C4-2B (cell line): Measurements from ENCODE around the gene RACK1.

Experiments used
- H3K27ac ChIP-seq: fragments of 450-650 bp; 2 replicates; pipeline ENCODE4 v1.5.1; 2017
- ZFX ChIP-seq: fragments of 450-650 bp; IDR thresholded peaks from 2 replicates; pipeline ENCODE4 v1.6.1; 2017
- TF ChIP-seq, protein P1 (sequence below): fragments of 450-650 bp; conservative IDR thresholded peaks from 2 replicates; pipeline ENCODE4 v1.5.1; 2017; ENCODE audit warnings: mild to moderate bottlenecking

Gene RACK1

DNA sequence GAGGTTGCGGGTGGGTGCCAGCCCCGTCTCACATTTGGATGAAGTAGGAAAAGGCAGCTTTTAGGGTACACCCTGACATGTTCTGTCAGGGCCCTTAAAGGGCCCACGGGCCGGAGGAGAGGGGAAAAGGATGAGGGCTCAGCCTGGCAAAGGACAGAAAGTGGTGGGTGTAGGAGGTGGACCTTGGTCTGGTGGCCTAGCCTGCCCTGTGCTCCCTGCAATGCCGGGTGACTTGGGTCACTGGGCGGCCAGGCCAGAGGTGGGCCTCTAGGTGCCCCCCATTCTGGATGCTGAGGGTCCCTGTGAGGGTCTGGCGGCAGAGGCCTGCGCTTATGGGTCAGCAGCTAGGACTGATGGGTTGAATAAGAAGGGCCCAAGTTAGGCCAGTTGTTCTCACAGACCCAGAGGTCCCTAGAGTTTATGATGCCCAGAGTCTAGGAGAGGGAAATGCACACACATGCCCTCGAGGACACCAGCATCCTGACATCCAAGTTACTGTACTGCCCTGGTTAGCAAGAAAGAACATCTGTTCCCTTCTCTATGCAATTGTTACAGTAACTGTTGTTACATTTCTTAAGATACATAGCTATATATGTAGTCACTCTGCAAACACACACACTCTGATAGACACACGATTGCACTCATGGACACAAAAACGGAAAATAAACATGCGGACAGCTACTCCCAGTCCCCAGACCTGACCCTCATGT is 51.2 kb downstream of the RACK1 start:
- peak overlapping the region; percentile 79 for H3K27ac ChIP-seq
- peak; percentile 25; the same call in 1 of the 2 replicates for TF ChIP-seq ZFX
- TF ChIP-seq, protein P1, sequence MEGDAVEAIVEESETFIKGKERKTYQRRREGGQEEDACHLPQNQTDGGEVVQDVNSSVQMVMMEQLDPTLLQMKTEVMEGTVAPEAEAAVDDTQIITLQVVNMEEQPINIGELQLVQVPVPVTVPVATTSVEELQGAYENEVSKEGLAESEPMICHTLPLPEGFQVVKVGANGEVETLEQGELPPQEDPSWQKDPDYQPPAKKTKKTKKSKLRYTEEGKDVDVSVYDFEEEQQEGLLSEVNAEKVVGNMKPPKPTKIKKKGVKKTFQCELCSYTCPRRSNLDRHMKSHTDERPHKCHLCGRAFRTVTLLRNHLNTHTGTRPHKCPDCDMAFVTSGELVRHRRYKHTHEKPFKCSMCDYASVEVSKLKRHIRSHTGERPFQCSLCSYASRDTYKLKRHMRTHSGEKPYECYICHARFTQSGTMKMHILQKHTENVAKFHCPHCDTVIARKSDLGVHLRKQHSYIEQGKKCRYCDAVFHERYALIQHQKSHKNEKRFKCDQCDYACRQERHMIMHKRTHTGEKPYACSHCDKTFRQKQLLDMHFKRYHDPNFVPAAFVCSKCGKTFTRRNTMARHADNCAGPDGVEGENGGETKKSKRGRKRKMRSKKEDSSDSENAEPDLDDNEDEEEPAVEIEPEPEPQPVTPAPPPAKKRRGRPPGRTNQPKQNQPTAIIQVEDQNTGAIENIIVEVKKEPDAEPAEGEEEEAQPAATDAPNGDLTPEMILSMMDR = no peak

DNA sequence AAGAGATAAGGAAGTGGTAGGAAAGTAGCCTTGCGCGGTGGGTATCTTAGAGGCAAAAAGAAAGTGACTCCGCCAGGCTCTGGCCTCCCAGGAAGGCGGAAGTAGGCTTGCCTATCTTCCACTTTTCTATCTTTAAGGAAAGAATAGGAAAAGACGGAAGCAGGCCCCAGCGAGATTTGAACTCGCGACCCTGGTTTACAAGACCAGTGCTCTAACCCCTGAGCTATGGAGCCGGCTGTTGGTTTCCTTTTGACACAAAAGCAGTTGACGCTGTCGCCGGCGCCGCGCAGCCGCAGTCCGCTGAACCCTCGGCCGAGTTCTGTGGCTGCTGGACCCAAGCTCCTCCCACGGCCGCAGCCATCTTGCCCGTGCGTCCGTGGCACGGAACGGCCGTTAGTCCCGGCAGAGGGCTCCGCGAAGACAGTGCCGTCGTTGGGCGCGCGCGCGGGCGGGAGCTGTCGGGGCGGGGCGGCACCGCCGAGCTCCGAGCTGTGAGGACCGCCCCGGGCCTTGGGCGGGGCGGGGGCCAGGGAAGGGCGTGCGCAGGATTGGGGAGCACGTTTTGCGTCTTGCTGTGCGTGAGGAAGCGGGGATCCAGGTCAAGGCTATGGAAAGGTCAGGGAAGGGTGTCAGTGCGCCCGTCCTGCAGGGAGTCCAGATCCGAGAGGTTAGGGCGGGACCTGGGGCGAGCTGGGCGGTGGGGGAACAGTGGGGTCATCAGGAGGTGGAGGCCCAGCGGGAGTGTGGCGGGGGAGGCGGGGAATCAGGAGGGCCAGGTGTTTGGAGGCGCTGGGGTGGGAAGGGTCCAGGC is 52.0 kb downstream of the RACK1 start:
- TF ChIP-seq, protein P1 = no peak
- no peak for TF ChIP-seq ZFX
- peak overlapping the region; percentile 79 for H3K27ac ChIP-seq

DNA sequence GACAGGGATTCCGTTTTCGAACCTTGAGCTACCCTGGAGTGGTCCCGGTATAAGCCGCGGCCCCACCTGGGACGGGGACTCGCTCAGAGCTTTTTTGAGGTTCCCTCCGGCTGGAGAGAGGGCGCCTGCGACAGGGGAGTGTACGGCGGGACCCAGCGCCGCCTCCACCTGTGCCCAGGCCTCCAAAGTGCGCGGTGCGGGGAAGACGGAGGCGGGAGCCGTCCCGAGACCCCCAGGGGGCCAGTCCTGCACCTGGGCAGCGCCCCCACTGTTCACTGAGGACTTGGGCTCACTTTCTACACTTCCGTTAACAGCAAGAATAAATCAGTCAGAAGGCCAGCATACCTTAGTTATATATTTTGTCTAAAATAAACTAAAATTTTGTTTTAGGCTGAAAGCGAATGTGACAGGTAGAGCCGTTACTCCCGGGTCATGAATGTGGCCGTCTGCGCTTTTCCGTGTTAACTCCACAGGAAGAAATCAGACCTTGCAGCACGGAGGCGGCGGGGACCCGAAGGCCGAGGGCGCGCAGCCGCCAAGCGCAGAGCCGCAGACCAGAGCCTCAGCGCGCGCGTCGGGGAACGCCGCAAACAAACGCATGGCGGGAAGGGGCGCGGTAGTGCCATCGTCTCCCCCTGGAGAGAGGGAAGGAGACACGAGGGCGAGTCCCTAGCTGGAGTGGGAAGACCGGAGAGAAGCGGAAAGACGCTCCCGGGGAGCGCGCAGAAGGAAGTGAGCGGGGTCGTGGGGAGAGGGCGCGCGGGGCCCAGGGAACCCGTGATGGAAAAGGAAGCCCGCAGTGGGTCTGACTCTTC is 52.8 kb downstream of the RACK1 start:
- TF ChIP-seq ZFX = no peak
- TF ChIP-seq, protein P1 = no peak; the same call in 1 of the 2 replicates
- H3K27ac ChIP-seq = peak overlapping the region; percentile 79

DNA sequence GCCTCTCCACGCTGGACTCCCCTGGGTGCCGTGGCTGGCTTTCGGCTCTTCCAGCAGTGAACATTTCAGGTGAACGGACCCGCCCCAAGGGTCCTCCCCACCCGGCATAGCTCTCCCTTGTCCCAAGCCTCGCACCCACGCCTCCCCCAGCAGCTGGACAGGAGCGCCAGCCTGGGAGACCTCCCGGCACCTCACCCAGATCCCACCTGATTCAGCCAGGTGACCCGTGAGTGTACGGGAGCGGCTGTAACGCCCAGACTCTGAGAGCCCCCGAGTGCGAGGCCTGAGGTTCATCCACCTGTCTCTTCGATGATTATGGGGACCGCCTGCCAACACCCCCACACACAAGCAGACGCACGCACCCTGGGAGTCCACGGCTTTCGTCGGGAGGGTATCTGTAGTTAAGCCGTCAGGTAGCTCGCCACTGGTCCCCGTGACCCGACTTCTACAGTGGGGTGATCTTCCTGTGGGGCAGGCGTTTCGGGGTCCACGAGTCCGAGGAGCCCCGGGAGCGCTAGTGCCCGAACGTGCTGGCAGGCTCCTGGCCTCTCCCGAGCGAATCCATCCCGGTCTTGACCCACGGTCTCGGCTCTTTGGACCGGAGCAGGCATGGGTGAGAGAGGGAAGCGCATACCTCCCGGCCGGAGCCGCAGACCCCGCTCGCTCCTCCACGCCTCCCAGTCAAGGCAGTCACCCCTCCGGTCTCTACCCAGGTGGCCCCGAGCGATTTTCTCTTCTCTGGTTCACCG is 53.6 kb downstream of the RACK1 start:
- H3K27ac ChIP-seq = peak overlapping the region; percentile 79; the same call in 1 of the 2 replicates
- no peak for TF ChIP-seq ZFX
- TF ChIP-seq, protein P1 = no peak

DNA sequence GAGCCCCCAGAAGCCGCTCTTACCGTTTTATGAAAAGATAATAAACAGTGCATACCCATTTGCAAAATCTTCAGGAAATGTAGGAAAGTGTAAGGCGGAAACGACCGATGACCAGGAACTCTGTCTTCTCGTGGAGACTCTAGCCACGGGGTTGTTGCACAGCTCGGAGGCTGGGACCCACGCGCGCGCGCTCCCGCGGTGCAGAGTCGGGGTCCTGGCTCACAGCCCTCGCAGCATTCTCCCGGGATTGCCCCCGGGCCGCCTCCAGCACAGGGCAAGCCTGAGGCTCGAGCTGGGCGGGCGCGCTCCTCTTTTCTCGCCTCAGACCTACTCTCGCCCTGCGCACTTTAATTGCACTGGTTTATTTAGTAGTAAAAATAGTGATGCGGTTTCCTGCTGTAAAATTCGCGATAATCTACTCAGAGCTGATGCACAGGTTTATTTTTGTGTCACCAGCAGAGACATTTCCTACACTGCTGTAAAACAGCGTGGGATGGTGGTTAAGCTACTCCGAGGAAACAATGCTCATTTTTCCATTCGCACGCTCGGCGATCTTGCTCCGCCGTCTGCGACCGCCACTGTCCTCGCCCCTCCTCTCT is 54.2 kb downstream of the RACK1 start:
- TF ChIP-seq, protein P1 = no peak
- no peak for TF ChIP-seq ZFX
- H3K27ac ChIP-seq = peak overlapping the region; percentile 60

DNA sequence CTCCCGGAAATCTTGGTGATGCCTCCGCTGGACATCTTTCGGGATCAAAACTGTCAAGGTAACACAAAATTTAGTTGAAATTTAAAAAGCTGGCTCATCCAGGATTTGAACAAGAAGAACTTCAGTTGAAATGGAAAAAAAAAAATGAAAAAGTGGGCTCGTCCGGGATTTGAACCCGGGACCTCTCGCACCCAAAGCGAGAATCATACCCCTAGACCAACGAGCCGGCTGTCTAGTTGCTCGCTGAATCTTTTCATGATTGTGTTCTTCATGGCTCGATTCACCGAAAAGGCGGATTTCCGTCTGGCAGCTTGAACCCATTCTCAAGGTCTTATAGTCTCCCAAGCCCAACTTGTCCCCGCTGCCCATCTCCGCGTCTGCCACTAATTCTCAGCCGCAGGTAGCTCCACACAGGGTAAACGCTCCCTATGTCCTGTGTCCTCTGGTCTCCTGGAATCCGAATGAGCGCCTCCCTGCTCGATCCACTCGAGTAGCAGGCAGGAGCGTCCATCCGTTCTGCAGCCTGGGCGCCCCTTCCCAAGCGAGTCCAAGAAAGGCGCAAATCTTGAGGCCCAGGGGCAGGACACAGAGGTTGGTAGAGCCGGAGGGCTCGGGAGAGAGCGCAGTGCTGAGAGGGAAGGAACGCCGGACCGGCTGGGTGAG is 54.9 kb downstream of the RACK1 start:
- H3K27ac ChIP-seq = peak overlapping the region; percentile 60

More for the DNA sequence above, 54.9 kb downstream of the RACK1 start:
- TF ChIP-seq ZFX = no peak
- TF ChIP-seq, protein P1 = no peak
